HG02870 (cell line): ENCODE results near the gene UTP3.
"Not testable (repeated sequence)": the region's sequence is repeated elsewhere in the genome, so short reads cannot be mapped to it uniquely, and the experiment has no call there.

ENCODE experiments used
- ATAC-seq: cut with Tn5 transposase; IDR thresholded peaks from one replicate; pipeline ENCODE4 v1.9.1; 2021; ENCODE audit warnings: mild to moderate bottlenecking, moderate library complexity; ENCODE audit not compliant: unreplicated experiment

Gene UTP3

DNA sequence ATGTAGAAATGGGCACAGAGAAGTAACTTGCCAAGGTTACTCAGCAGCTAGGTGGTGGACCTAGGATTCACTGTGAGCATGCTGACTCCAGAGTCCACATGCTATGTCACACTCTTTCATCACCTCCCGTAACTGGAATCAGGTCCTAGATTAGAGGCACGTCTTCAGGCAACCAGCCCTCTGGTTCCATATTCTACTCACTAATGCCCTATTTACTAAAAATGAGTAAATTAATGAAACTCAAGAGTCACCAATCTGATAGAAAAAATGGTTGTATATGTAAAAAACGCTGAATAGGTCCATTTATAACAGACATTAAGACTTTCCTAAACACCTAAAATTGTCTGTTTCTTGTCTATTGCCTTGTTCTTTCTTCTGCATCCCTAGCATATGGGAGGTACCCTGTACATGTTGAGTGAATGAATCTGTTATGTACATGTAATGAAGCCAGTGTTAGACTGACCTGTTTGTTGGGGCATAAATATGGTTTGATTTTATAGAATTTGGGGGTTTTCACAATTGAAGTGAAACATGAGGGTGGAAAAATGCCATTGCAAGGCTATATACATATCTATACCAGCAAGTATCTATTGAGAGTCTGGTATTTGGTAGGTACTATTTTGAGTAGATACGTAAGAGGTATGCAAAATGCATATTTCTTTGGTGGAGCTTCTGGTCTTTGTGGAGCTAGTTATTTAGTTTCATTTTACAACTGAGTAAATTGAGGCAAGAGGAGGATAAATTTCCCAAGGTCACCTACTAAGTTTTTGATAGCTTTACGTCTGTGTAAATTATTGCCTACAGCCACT lies 26.0 kb downstream of the UTP3 start:
- peak; percentile 56 for ATAC-seq

DNA sequence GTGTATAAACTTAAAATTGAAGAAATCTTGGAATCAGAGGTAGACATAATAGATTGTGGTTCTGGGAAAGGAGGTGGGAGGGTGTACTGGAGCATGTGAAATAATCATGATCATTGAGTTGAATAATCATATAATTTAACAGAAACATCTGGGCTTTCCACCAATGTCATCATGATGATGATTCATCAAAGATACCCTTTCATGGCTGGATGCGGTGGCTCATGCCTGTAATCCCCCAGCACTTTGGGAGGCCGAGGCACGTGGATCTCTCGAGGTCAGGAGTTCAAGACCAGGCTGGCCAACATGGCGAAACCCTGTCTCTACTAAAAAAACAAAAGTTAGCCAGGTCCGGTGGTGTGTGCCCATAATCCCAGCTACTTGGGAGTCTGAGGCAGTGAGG lies 26.8 kb downstream of the UTP3 start:
- no peak for ATAC-seq

DNA sequence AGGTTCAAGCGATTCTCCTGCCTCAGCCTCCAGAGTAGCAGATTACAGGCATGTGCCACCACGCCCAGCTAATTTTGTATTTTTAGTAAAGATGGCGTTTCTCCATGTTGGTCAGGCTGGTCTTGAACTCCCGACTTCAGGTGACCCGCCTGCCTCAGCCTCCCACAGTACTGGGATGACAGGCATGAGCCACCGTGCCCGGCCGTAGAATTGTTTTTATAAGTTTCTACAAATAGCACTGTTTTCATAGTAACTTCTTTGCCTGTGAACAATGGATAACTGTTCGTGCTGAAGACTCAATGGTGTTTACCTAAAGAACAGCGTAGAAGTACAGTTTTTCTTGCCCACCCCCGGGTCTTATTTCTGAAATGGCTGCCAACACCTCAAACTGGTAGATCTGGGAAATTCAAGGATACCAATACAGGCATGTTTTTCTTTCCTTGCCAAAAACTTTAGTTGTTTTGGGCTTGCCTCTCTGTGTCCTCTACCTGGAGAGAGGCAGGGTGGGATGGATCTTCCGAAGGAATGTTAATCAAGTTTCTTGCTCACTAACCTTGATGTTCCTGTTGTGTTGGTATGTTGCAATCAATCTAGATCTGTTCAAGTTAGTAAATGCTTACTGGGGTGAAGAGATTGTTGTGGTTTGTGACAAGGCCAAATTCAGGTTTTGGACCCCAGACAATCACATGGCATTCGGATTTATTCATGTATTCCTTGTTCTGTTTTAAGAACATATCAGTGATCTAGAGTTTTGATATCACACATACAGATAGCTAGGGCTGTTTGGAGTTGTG lies 30.7 kb downstream of the UTP3 start:
- no peak for ATAC-seq

DNA sequence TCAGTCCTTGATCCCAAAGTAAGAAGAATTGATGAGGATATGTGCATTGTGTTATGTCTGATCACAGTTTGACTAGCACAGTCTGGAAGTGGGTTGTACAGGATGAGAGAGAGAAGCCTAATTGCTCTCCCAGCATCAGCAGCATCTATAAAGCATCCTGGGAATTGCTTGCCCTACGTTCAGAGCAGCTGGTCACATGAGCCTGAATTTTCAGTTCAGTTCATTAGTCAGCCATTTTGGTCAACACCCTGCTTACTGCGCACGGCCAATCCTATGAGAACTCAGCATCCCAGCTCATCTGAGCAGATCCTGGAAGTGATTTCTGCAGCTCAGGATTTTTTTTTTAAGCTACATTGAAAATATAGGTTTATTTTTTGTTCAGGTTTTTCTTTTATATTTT lies 33.4 kb downstream of the UTP3 start, which contains the start of gene RUFY3:
RUFY3 (plus strand) TSS at position 218 of the 400 bp plus-strand sequence. CDS start 610 bp downstream, outside the sequence.
- no peak for ATAC-seq

DNA sequence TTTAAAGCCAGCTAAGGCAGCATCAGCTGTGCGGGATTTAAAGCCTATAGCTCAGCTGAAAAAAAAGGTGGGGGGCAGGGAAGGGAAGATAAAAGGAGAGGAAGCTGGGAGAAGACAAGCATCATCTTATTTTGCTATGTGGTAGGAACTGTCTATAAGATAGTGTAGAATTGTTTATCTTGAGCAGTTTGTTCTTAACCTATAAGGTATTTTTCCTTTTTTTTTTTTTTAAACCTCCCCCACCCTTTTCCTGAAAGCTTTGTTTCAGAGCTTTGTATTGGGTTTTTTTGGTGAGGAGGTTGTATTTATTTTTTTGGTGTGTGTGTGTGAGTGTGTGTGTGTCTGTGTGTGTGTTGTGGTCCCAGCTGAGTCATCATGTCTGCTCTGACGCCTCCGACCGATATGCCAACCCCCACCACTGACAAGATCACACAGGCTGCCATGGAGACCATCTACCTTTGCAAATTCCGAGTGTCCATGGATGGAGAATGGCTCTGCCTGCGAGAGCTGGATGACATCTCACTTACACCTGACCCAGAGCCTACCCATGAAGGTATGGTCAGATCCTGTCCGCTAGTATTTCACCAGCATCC lies 34.0 kb downstream of the UTP3 start:
- no peak for ATAC-seq

DNA sequence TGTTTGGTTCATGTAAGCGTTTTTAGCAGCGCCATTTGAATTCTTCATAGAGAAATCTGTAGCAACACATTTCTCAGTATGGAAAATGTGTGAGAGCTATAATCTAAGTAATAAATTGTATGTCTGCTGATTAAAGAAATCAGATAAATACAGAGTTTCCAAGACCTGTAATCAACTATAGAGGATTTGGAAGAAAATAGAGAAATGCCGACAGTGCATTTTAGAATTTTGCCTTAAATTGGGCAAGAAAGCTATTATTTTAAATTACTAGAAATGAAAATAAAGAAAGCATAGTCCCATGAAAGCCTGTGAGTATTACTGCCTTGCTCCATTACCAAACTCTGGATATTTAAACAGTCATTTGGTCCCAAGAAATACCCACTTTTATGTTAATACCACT lies 36.1 kb downstream of the UTP3 start:
- no peak for ATAC-seq

DNA sequence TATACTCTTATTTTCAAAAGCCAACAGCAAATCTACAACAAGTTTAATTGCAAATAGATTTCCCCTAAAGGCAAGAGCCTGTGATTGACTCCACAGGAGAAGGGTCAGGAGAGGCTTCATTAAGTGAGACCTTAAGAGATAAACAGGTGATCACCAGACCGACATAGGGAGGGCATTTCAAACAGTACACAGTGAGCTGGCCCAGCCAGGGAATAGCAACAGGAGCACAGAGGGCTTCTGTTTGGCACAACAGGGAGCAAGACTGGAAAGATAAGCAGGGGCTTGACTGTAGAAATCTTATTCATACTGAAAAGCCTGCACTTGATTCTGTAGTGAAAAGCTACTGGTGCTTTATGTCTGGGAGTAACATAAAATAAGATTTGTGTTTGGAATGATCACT lies 37.3 kb downstream of the UTP3 start:
- no peak for ATAC-seq

DNA sequence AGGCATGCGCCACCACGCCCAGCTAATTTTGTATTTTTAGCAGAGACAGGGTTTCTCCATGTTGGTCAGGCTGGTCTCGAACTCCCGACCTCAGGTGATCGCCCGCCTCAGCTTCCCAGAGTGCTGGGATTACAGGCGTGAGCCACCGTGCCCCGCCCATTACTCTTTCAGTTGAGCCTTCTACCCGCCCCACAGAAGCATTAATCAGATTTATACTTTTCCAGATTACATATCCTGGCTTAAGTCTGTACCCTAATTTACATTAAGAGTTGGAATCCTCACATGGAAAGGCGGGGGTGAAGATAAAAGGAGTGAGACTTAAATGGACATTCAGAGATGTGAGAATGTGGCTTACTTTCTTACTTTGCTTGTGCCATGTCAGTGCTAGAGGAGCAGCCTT lies 38.2 kb downstream of the UTP3 start:
- not testable (repeated sequence) for ATAC-seq

DNA sequence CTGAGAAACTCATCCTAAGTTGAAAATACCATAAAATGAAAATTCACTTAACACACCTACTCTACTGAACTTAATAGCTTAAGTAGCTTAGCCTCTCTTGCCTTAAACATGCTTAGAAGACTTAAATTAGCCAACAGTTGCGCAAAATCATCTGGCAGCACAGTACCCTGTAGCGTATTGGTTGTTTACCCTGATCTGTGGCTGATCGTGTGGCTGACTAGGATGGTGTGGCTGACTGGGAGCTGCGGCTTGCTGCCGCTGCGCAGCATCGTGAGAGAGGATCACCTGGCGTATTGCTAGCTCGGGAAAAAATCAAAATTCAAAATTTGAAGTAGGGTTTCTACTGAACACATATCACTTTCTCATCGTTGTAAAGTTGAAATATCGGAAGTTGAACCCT lies 39.8 kb downstream of the UTP3 start:
- ATAC-seq, result no peak

DNA sequence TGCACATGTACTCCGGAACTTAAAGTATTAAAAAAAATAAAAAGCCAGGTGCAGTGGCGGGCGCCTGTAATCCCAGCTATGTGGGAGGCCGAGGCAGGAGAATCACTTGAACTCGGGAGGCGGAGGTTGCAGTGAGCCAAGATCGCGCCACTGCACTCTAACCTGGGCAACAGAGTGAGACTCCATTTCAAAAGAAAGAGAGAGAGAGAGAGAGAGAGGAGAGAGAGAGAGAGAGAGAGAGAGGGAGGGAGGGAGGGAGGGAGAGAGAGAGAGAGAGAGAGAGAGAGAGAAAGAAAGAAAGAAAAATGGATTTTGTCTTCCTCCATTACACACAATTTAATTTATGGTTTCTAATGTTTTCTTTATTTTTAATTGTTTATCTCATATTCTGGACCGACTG lies 44.5 kb downstream of the UTP3 start:
- ATAC-seq, result not testable (repeated sequence)

DNA sequence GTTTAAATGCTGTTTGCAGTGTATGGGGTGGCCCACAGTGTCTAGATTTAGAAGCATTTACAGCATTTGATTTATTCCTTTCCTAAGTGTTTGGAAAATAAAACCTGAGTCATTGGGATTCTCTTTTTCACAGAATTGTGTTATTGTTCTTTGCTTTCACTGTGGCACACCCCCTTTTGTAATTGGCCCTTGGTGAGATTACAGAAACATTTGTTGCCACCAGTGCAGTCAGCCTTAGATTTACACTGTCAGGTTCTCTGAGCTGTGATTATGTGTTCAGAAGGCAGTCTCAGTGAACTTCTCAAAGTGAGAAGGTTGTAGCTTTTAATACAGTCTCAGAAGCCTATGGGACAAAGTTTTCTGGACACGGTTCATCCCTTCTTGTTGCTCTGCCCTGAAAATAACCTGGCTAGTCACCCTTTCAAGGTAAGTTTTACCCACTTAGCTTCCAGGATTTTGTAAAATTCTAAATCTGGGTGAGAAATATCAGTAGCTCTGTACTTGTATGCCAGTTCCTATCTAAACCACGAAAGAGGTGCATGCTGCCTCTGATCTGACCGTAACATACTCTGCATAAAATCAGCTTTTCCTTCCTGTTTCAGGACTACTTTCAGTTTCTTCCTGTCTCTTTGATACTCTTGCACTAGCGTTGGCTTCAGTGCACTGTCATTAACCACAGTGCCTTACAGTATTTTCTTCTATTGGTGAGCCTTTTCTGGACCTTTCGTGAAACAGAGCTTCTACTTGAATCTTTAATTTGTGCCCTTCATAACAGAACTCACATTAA lies 46.0 kb downstream of the UTP3 start:
- ATAC-seq, result peak; percentile 88

DNA sequence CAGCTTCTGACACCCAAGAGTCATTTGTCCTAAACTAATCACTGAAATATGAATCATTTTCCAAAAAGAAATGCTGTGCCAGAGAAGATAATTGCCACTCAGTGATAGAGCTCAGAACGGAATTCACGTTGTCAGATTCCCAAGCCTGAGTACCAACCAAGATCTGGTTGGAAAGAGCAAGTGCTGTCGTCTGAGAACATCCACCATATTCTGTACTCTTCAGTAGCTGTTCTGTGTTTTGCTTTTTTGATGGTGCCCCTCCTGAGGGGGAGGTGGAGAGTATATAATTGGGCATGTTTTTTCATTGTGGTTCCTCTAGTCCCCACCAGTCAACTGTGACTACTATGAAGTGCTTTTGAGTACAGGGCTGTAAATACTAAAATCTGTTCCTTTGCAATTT lies 46.6 kb downstream of the UTP3 start:
- ATAC-seq, result no peak

DNA sequence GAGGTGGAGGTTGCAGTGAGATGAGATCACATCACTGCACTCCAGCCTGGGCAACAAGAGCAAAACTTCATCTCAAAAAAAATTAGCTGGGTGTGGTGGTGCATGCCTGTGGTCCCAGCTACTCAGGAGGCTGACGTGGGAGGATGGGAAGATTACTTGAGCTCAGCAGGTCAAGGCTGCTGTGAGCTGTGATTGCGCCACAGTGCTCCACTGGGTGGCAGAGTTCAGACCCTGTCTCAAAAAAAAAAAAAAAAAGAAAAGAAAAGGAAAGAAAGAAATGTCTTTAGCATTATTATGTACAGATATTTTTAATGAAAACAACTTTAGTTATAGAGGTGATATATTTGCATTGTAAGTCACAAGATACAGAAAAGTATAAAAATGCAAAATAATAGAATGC lies 47.6 kb downstream of the UTP3 start:
- not testable (repeated sequence) for ATAC-seq

DNA sequence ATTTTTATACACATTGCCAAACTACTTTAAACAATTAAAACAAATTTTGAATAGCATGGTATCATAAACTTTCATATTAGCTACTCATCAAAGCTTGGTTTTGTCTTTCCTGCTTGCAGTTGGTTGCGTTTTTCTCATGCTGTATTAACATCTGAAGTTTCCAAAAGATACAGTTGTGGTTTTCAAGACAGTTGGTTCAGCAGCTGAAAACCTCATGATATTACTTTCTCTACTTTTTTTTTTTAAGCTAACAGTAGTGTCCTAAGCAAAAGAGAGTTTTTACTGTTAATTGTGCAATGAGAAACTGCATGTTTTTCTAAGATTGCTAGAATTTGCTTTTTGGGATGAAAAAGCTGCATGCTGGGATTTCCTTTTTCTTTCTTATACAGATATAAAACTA lies 48.7 kb downstream of the UTP3 start:
- no peak for ATAC-seq

DNA sequence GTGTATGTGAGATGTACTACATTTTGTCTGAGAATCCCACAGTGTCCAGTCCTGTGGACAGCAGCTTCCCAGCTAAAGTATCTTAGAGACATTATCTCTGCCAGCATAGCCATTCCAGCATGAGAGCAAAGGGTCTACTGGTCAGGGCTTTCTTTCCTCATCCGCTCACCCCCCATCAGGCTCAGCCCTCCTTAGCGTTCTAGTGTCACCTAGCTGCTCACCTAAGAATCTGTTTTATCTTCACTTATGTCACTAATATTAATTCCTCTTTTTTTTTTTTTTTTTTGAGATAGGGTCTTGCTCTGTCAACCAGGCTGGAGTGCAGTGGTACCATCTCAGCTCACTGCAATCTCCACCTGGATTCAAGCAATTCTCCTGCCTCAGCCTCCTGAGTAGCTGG lies 49.1 kb downstream of the UTP3 start:
- ATAC-seq, result no peak

DNA sequence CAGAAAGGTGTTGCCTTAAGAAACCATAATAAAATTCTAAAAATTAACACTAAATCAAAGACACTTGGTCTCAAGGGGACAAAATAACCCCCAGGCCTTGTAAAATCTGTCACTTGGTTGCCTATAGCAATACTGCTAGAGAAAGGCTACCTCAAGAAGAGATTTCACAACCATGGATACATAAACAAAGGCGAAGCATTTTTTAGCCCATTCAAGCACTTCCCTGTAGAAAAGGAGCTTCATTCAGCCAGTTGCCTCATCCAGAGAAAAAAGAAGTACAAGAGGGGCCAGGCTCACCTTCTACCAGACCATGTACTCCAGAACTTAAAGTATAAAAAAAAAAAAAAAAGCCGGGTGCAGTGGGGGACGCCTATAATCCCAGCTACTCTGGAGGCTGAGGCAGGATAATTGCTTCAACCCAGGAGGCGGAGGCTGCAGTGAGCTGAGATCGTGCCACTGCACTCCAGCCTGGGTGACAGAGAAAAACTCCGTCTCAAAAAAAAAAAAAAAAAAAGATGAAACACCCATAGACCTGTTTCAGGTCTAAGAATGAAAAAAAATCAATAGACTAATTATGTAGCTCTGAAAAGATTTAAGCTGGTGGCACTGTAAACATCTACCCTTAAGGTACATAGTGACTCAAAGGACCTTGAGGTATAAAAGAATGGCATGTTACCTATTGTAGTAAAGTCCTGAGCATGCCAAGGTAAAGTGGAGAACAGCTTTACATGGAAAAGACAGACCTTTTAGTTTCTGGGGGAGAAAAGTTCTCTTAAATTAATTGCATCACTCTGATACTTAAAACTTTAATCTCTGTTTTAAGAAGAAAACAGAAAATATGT lies 51.4 kb downstream of the UTP3 start:
- no peak for ATAC-seq
